ENCODE data around the gene MAP3K15.
"Not testable (repeated sequence)": the region's sequence is repeated elsewhere in the genome, so short reads cannot be mapped to it uniquely, and the experiment has no call there.

Gene MAP3K15

GRCh38 chrX:19517965-19518364 lies 2.7 kb upstream of the MAP3K15 start:
- no peak for DNase-seq

- DNase-seq, result no peak
These were observed 352 bp upstream of the MAP3K15 start for GRCh38 chrX:19515615-19516105.

GRCh38 chrX:19513383-19513782 lies 1.9 kb downstream of the MAP3K15 start:
- DNase-seq, result no peak

GRCh38 chrX:19512961-19513360 lies 2.3 kb downstream of the MAP3K15 start:
- DNase-seq, result no peak

- no peak for DNase-seq
These were observed 2.9 kb downstream of the MAP3K15 start for GRCh38 chrX:19512359-19512758.

GRCh38 chrX:19511796-19512195 lies 3.5 kb downstream of the MAP3K15 start:
- DNase-seq, result not testable (repeated sequence)

GRCh38 chrX:19496711-19497110 lies 18.6 kb downstream of the MAP3K15 start:
- no peak for DNase-seq

GRCh38 chrX:19487520-19488200 lies 27.6 kb downstream of the MAP3K15 start:
- DNase-seq, result no peak

- no peak for DNase-seq
These were observed 35.9 kb downstream of the MAP3K15 start for GRCh38 chrX:19479458-19479857.

GRCh38 chrX:19468383-19468782 lies 46.9 kb downstream of the MAP3K15 start:
- DNase-seq, result not testable (repeated sequence)

- DNase-seq, result no peak
These were observed 52.4 kb downstream of the MAP3K15 start for GRCh38 chrX:19462879-19463278.

GRCh38 chrX:19462231-19462630 lies 53.1 kb downstream of the MAP3K15 start:
- DNase-seq, result no peak

- DNase-seq, result no peak
These were observed 57.6 kb downstream of the MAP3K15 start for GRCh38 chrX:19457662-19458061.

GRCh38 chrX:19448077-19448476 lies 67.2 kb downstream of the MAP3K15 start:
- DNase-seq, result no peak

GRCh38 chrX:19446397-19446796 lies 68.9 kb downstream of the MAP3K15 start:
- DNase-seq, result no peak

- DNase-seq, result not testable (repeated sequence)
These were observed 69.5 kb downstream of the MAP3K15 start for GRCh38 chrX:19445772-19446171.

GRCh38 chrX:19443869-19444526 lies 71.3 kb downstream of the MAP3K15 start:
- DNase-seq, result no peak

GRCh38 chrX:19440713-19441112 lies 74.6 kb downstream of the MAP3K15 start:
- no peak for DNase-seq

GRCh38 chrX:19422661-19423060 lies 92.6 kb downstream of the MAP3K15 start:
- not testable (repeated sequence) for DNase-seq

GRCh38 chrX:19410259-19410658 lies 105.0 kb downstream of the MAP3K15 start:
- DNase-seq, result no peak

GRCh38 chrX:19403696-19404095 lies 111.6 kb downstream of the MAP3K15 start:
- DNase-seq, result no peak

GRCh38 chrX:19392703-19393102 lies 122.6 kb downstream of the MAP3K15 start:
- DNase-seq, result no peak

- no peak for DNase-seq
These were observed 123.2 kb downstream of the MAP3K15 start for GRCh38 chrX:19392078-19392477.

- DNase-seq, result no peak
These were observed 126.0 kb downstream of the MAP3K15 start for GRCh38 chrX:19389227-19389845.
